SK-N-SH (cell line): ENCODE measurements around the gene C2orf49. TPM values are rescaled to one million over a fixed set of nuclear protein-coding genes. Genes with fewer than 3 reads are reported as not detected.

Experiments
- CTCF ChIA-PET: fragments of 300-600, 350-600 bp; formaldehyde crosslinking; extraction: SDS; loops from one replicate; lab custom pipeline; 2021; lab: Yijun Ruan, JAX
- POLR2A ChIA-PET: fragments of 350-600 bp; sonication (Branson Sonifier 250); formaldehyde crosslinking; extraction: SDS; loops from one replicate; lab custom pipeline; 2020; ENCODE audit warnings: antibody characterized with exemption, inconsistent platforms; lab: Yijun Ruan, JAX
- DNase-seq: peaks from one replicate; pipeline ENCODE4 v3.0.0; 2012
- H2AFZ ChIP-seq: fragments of 200-600 bp; sonication (generic); 2 replicates; pipeline ENCODE4 v1.8.1; 2016; ENCODE audit warnings: antibody characterized with exemption, mild to moderate bottlenecking, low read depth
- H3F3A ChIP-seq: fragments of 200-600 bp; sonication (generic); replicated peaks from 2 replicates; pipeline ENCODE3; 2016; ENCODE audit warnings: antibody characterized with exemption, mild to moderate bottlenecking; ENCODE audit not compliant: insufficient read depth
- H3K27ac ChIP-seq, 2 experiments: fragments of 200-500 bp in 1 of 2; fragments of 200-600 bp in 1 of 2; sonication (Bioruptor generic) in 1 of 2; sonication (generic), shearing (Covaris generic) in 1 of 2; 2 replicates each; pipeline versions ENCODE4 v1.5.1 to v1.6.1; 2014 to 2016; ENCODE audit warnings: low read depth in 2 of 2, inconsistent platforms in 1 of 2, low read length in 1 of 2, mild to moderate bottlenecking in 1 of 2, mixed read lengths in 1 of 2
- H3K27me3 ChIP-seq: fragments of 200-600 bp; sonication (generic), shearing (Covaris generic); 2 replicates; pipeline ENCODE4 v1.6.1; 2016; ENCODE audit warnings: mixed run types; ENCODE audit not compliant: insufficient read depth
- H3K36me3 ChIP-seq, 2 experiments: fragments of 200-500 bp in 1 of 2; fragments of 200-600 bp in 1 of 2; sonication (Bioruptor generic) in 1 of 2; sonication (generic) in 1 of 2; replicated peaks in 1 of 2; 2 replicates each; pipeline versions ENCODE3 to v1.5.1; 2014 to 2016; ENCODE audit warnings: low read length in 1 of 2, mild to moderate bottlenecking in 1 of 2; ENCODE audit not compliant: insufficient read depth in 2 of 2, control insufficient read depth in 1 of 2
- H3K4me1 ChIP-seq, 2 experiments: fragments of 200-500 bp in 1 of 2; fragments of 200-600 bp in 1 of 2; sonication (Bioruptor generic) in 1 of 2; sonication (generic), shearing (Covaris generic) in 1 of 2; 2 replicates each; pipeline versions ENCODE4 v1.5.1 to v1.6.1; 2014 to 2016; ENCODE audit warnings: low read depth in 1 of 2, low read length in 1 of 2, mixed run types in 1 of 2; ENCODE audit not compliant: insufficient read depth in 2 of 2, control insufficient read depth in 1 of 2
- H3K4me2 ChIP-seq: fragments of 200-600 bp; sonication (generic), shearing (Covaris generic); 2 replicates; pipeline ENCODE4 v1.6.1; 2017; ENCODE audit warnings: mixed run types
- H3K4me3 ChIP-seq, 2 experiments: fragments of 200-500 bp in 1 of 2; fragments of 200-600 bp in 1 of 2; sonication (Bioruptor generic) in 1 of 2; sonication (generic), shearing (Covaris generic) in 1 of 2; 2 replicates each; pipeline versions ENCODE4 v1.5.1 to v1.8.1; 2014 to 2016; ENCODE audit warnings: low read depth in 2 of 2, inconsistent platforms in 1 of 2, low read length in 1 of 2, mild to moderate bottlenecking in 1 of 2, mixed read lengths in 1 of 2, moderate library complexity in 1 of 2
- H3K79me2 ChIP-seq: fragments of 200-600 bp; sonication (generic); 2 replicates; pipeline ENCODE4 v1.8.1; 2017; ENCODE audit warnings: mild to moderate bottlenecking; ENCODE audit not compliant: insufficient read depth
- H3K9ac ChIP-seq: fragments of 200-600 bp; sonication (generic); 2 replicates; pipeline ENCODE4 v1.6.1; 2017; ENCODE audit warnings: mixed run types
- H3K9me2 ChIP-seq: fragments of 200-600 bp; sonication (generic); 2 replicates; pipeline ENCODE4 v1.6.1; 2017; ENCODE audit warnings: mixed run types
- H3K9me3 ChIP-seq: fragments of 200-600 bp; sonication (generic); 2 replicates; pipeline ENCODE4 v1.6.1; 2017; ENCODE audit warnings: mixed run types, mild to moderate bottlenecking, moderate library complexity
- H4K20me1 ChIP-seq: fragments of 200-600 bp; sonication (generic); 2 replicates; pipeline ENCODE4 v1.6.1; 2017; ENCODE audit warnings: mild to moderate bottlenecking, mixed run types; ENCODE audit not compliant: insufficient read depth
- CTCF ChIP-seq: fragments of 200-600 bp; sonication (generic); IDR thresholded peaks from 2 replicates; pipeline ENCODE4 v1.6.1; 2017; ENCODE audit warnings: antibody characterized with exemption, mild to moderate bottlenecking, moderate library complexity
- ELF1 ChIP-seq: IDR thresholded peaks from 2 replicates; pipeline ENCODE4 v1.4.0; 2012
- FOSL2 ChIP-seq: IDR thresholded peaks from 2 replicates; pipeline ENCODE4 v1.4.0; 2012; ENCODE audit warnings: low read depth, mild to moderate bottlenecking, moderate library complexity, borderline replicate concordance
- GABPA ChIP-seq: IDR thresholded peaks from 2 replicates; pipeline ENCODE4 v1.4.0; 2012; ENCODE audit warnings: low read depth, mild to moderate bottlenecking
- MAX ChIP-seq: IDR thresholded peaks from 2 replicates; pipeline ENCODE4 v1.4.0; 2012; ENCODE audit warnings: low read depth
- RAD21 ChIP-seq: IDR thresholded peaks from 2 replicates; pipeline ENCODE4 v1.6.1; 2012; ENCODE audit warnings: mild to moderate bottlenecking, low read length
- RCOR1 ChIP-seq: fragments of 150-350 bp; IDR thresholded peaks from 2 replicates; pipeline ENCODE4 v1.6.1; 2017; ENCODE audit warnings: antibody characterized with exemption, low read length
- REST ChIP-seq: IDR thresholded peaks from 2 replicates; pipeline ENCODE4 v1.6.1; 2012; ENCODE audit warnings: mild to moderate bottlenecking, low read depth, low read length, moderate library complexity
- RXRA ChIP-seq: IDR thresholded peaks from 2 replicates; pipeline ENCODE4 v1.4.0; 2012; ENCODE audit warnings: low read depth, mild to moderate bottlenecking, borderline replicate concordance
- SIN3A ChIP-seq: IDR thresholded peaks from 2 replicates; pipeline ENCODE4 v1.6.1; 2012; ENCODE audit warnings: low read depth, mild to moderate bottlenecking, low read length, moderate library complexity, borderline replicate concordance
- TAF1 ChIP-seq: IDR thresholded peaks from 2 replicates; pipeline ENCODE4 v1.6.1; 2012; ENCODE audit warnings: low read depth, mild to moderate bottlenecking, low read length, moderate library complexity, borderline replicate concordance
- TEAD4 ChIP-seq: IDR thresholded peaks from 2 replicates; pipeline ENCODE4 v1.4.0; 2012; ENCODE audit warnings: mild to moderate bottlenecking, borderline replicate concordance; ENCODE audit not compliant: insufficient read depth
- USF2 ChIP-seq: fragments of 150-350 bp; IDR thresholded peaks from 2 replicates; pipeline ENCODE4 v1.6.1; 2017; ENCODE audit warnings: antibody characterized with exemption, low read length, low read depth, borderline replicate concordance
- YY1 ChIP-seq: IDR thresholded peaks from 2 replicates; pipeline ENCODE4 v1.4.0; 2012; ENCODE audit warnings: low read depth, mild to moderate bottlenecking
- ZBTB33 ChIP-seq: IDR thresholded peaks from 2 replicates; pipeline ENCODE4 v1.4.0; 2012; ENCODE audit warnings: low read depth, borderline replicate concordance
- WGBS: methylation state at CpG from one replicate; pipeline ENCODE4 v1.1.6; 2017; ENCODE audit warnings: low lambda C conversion rate; 5-methylcytosine and 5-hydroxymethylcytosine counted together
- polyA plus RNA-seq, 3 experiments: library from polyadenylated mRNA; depleted of rRNA; stranded (reverse); fragments of >200 nt; gene quantifications; 2 replicates each; pipeline ENCODE4 v1.2.3, GENCODE V29; 2012

C2orf49 gene
- polyA plus RNA-seq, 1 of the 3 experiments (the other 2 are of a cell fraction) = 7.6 TPM

- Histone ChIP-seq H3K4me1 (peaks cover 8 to 13% of the 10 kb centered on the region in 2 experiments; a peak in 3 of 4 replicates), H4K20me1 (no peaks in the 10 kb centered on the region), H3K9me2 (no peaks in the 10 kb centered on the region), H3K9ac (no peak overlapping the region), H3K27me3 (no peaks in the 10 kb centered on the region), H3K36me3 (peaks cover 6 to 19% of the 10 kb centered on the region in 2 experiments), H3K4me3 (no peak overlapping the region), H3K9me3 (no peaks in the 10 kb centered on the region), H3K27ac (no peak overlapping the region), H2AFZ (no peak overlapping the region), H3F3A (peaks cover 4% of the 10 kb centered on the region), H3K4me2 (no peak overlapping the region), H3K79me2 (peaks cover 38% of the 10 kb centered on the region)
- 95% methylated on average over 2 of the region's 2 CpGs for WGBS
- DNase-seq = no peak
- TF ChIP-seq FOSL2 (no peak), TEAD4 (no peak), MAX (no peak), CTCF (no peak), TAF1 (no peak), ELF1 (no peak), USF2 (no peak), YY1 (no peak), RXRA (no peak)
- ChIA-PET POLR2A (no interaction called here), CTCF (interaction anchor here (0.9 to 1.2 kb wide), 3 partner anchors 15 to 100 kb away, joined by 3 to 5 read pairs (median 3); no protein-coding TSS in a partner anchor)
These were observed 1.9 kb upstream of the C2orf49 start for GRCh38 chr2:105335469-105335868.

GRCh38 chr2:105336786-105337121 lies 586 bp upstream of the C2orf49 start:
- CTCF ChIA-PET = no interaction called here
- peaks cover 45% of the 10 kb centered on the region for H3K79me2 ChIP-seq
- no peak for TF ChIP-seq CTCF
- TF ChIP-seq FOSL2 = no peak
- no peak for TF ChIP-seq RCOR1
- TF ChIP-seq YY1 = no peak
- TF ChIP-seq GABPA = no peak
- no peak for TF ChIP-seq ELF1
- no peak for TF ChIP-seq SIN3A
- no peak for TF ChIP-seq RAD21
- TF ChIP-seq ZBTB33 = no peak
- no peak for TF ChIP-seq REST

More at GRCh38 chr2:105336786-105337121, 586 bp upstream of the C2orf49 start:
- H3K9me3 ChIP-seq = no peaks in the 10 kb centered on the region
- POLR2A ChIA-PET = interaction anchor here (1.7 kb wide), 1 partner anchor 62 kb away, joined by 4 read pairs; the partner anchor contains the start of gene FHL2
- H3K36me3 ChIP-seq = peaks cover 18 to 32% of the 10 kb centered on the region in 2 experiments
- peaks cover 8 to 10% of the 10 kb centered on the region in 2 experiments; a peak in 3 of 4 replicates for H3K4me1 ChIP-seq
- 0% methylated on average over 7 of the region's 7 CpGs for WGBS
- no peaks in the 10 kb centered on the region for H3F3A ChIP-seq
- peak overlapping the region; percentile 94 for H2AFZ ChIP-seq
- no peaks in the 10 kb centered on the region for H3K9me2 ChIP-seq
- H3K27ac ChIP-seq = peak overlapping the region; percentile 96
- H3K4me3 ChIP-seq = peak overlapping the region; percentile 83 to 99
- peak overlapping the region; percentile 72 for H3K4me2 ChIP-seq
- H4K20me1 ChIP-seq = no peaks in the 10 kb centered on the region
- peak overlapping the region; percentile 98 for H3K9ac ChIP-seq
- DNase-seq = no peak
- no peaks in the 10 kb centered on the region for H3K27me3 ChIP-seq
